HL-60 (cell line): ENCODE results near the gene POMP.

ENCODE experiments used
- DNase-seq, 2 experiments: peaks; one replicate each; pipeline ENCODE4 v3.0.0-alpha.2; 2010 to 2020; ENCODE audit warnings: low read depth in 1 of 2, low spot score in 1 of 2
- H3K27ac ChIP-seq: fragments of 250-450 bp; sonication (Bioruptor Pico); replicated peaks from 2 replicates; pipeline ENCODE4 v1.5.1; 2020; ENCODE audit warnings: mild to moderate bottlenecking, moderate library complexity
- H3K27me3 ChIP-seq: fragments of 250-450 bp; sonication (Bioruptor Pico); 2 replicates; pipeline ENCODE4 v1.5.1; 2021; ENCODE audit warnings: mild to moderate bottlenecking, moderate library complexity; ENCODE audit not compliant: insufficient read depth, poor library complexity, severe bottlenecking
- H3K4me3 ChIP-seq: replicated peaks from 2 replicates; pipeline ENCODE4 v1.5.1; 2011; ENCODE audit warnings: mild to moderate bottlenecking, control low read depth, low read length; ENCODE audit not compliant: insufficient read depth
- GABPA ChIP-seq: IDR thresholded peaks from 2 replicates; pipeline ENCODE4 v1.6.1; 2012; ENCODE audit warnings: low read depth
- POLR2AphosphoS5 ChIP-seq: IDR thresholded peaks from 2 replicates; pipeline ENCODE4 v1.6.1; 2012; ENCODE audit warnings: low read depth
- SPI1 ChIP-seq: IDR thresholded peaks from 2 replicates; pipeline ENCODE4 v1.6.1; 2012; ENCODE audit warnings: low read depth, mild to moderate bottlenecking, borderline replicate concordance
- TF ChIP-seq, protein P1 (sequence below): IDR thresholded peaks from one replicate; pipeline ENCODE4 v1.5.1; 2011; ENCODE audit warnings: low read length, control low read depth, inconsistent platforms; ENCODE audit not compliant: insufficient read depth
- TF ChIP-seq, protein P2 (sequence below): IDR thresholded peaks from 2 replicates; pipeline ENCODE4 v1.6.1; 2012; ENCODE audit warnings: low read depth; ENCODE audit not compliant: insufficient replicate concordance

Gene POMP

DNA sequence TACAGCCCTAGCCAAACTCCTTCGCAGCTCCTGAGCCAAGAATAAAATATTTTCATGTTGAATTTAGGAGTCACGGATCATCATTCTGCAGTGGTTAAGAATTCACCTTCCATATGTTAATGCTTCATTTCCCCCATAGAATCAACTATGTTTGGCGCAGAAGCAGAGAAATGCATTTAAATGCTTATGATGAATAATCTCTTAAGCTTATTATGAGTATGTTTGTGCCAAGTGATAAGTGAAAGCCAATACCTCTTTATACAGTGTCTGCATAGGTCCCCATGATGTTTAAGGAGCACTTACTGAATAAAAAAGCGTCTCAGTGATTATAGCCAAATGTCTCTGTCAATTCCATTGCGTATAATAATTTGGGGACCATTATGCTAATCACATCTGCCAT is 32.7 kb upstream of the POMP start:
- no peak overlapping the region for H3K4me3 ChIP-seq
- no peak for DNase-seq
- no peaks in the 10 kb centered on the region for H3K27me3 ChIP-seq
- TF ChIP-seq POLR2AphosphoS5: no peak
- TF ChIP-seq GABPA: no peak
- TF ChIP-seq, protein P1, sequence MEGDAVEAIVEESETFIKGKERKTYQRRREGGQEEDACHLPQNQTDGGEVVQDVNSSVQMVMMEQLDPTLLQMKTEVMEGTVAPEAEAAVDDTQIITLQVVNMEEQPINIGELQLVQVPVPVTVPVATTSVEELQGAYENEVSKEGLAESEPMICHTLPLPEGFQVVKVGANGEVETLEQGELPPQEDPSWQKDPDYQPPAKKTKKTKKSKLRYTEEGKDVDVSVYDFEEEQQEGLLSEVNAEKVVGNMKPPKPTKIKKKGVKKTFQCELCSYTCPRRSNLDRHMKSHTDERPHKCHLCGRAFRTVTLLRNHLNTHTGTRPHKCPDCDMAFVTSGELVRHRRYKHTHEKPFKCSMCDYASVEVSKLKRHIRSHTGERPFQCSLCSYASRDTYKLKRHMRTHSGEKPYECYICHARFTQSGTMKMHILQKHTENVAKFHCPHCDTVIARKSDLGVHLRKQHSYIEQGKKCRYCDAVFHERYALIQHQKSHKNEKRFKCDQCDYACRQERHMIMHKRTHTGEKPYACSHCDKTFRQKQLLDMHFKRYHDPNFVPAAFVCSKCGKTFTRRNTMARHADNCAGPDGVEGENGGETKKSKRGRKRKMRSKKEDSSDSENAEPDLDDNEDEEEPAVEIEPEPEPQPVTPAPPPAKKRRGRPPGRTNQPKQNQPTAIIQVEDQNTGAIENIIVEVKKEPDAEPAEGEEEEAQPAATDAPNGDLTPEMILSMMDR: no peak
- no peak for TF ChIP-seq SPI1
- H3K27ac ChIP-seq: no peak overlapping the region

DNA sequence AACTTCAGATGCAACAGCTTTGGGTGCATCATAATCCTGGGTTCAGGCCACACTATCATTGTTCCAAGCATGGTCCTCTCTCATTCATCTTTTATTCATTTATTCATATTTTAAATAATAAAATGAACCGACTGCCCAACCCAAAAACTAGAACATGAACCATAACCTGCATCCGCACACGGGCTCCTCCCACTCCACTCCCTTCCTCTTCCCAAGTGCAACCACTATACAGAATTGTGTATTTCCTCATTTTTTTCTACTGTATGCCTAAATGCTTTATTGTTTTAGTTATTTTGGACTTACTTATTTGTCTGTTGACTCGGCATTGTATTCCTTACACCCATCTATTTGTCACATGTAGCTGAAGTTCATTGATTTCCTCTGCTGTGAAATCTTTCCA is 30.7 kb upstream of the POMP start:
- Histone ChIP-seq H3K4me3 (no peak overlapping the region), H3K27me3 (no peaks in the 10 kb centered on the region), H3K27ac (no peak overlapping the region)
- DNase-seq: peak in 1 of 2 experiments; percentile 43
- no peak for TF ChIP-seq POLR2AphosphoS5
- TF ChIP-seq SPI1: peak; percentile 51; the same call in 1 of the 2 replicates
- TF ChIP-seq, protein P2, sequence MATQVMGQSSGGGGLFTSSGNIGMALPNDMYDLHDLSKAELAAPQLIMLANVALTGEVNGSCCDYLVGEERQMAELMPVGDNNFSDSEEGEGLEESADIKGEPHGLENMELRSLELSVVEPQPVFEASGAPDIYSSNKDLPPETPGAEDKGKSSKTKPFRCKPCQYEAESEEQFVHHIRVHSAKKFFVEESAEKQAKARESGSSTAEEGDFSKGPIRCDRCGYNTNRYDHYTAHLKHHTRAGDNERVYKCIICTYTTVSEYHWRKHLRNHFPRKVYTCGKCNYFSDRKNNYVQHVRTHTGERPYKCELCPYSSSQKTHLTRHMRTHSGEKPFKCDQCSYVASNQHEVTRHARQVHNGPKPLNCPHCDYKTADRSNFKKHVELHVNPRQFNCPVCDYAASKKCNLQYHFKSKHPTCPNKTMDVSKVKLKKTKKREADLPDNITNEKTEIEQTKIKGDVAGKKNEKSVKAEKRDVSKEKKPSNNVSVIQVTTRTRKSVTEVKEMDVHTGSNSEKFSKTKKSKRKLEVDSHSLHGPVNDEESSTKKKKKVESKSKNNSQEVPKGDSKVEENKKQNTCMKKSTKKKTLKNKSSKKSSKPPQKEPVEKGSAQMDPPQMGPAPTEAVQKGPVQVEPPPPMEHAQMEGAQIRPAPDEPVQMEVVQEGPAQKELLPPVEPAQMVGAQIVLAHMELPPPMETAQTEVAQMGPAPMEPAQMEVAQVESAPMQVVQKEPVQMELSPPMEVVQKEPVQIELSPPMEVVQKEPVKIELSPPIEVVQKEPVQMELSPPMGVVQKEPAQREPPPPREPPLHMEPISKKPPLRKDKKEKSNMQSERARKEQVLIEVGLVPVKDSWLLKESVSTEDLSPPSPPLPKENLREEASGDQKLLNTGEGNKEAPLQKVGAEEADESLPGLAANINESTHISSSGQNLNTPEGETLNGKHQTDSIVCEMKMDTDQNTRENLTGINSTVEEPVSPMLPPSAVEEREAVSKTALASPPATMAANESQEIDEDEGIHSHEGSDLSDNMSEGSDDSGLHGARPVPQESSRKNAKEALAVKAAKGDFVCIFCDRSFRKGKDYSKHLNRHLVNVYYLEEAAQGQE: no peak
- TF ChIP-seq GABPA: no peak
- TF ChIP-seq, protein P1: no peak

DNA sequence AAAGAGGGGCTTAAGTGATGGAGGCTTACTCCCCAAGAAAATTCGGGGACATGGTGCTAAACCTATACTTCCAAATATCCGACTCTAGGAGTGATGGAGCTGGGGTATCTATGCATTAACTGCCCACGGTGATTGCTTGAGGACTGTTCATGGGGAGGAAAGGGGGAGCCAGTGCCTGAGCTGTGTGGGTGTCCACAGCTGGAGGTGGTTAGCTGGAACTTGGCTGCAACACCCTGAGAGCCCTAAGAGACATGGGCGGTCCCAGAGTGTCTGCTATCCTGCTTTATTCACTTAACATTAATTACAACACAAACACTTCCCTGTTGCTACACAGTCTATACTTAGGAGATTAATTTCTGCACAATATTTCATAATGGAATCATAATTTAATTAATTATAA is 28.1 kb upstream of the POMP start:
- Histone ChIP-seq H3K27ac (no peak overlapping the region), H3K4me3 (no peak overlapping the region), H3K27me3 (peaks cover 3% of the 10 kb centered on the region)
- TF ChIP-seq SPI1: no peak
- TF ChIP-seq GABPA: no peak
- TF ChIP-seq POLR2AphosphoS5: no peak
- TF ChIP-seq, protein P2: no peak
- TF ChIP-seq, protein P1: no peak
- no peak for DNase-seq

DNA sequence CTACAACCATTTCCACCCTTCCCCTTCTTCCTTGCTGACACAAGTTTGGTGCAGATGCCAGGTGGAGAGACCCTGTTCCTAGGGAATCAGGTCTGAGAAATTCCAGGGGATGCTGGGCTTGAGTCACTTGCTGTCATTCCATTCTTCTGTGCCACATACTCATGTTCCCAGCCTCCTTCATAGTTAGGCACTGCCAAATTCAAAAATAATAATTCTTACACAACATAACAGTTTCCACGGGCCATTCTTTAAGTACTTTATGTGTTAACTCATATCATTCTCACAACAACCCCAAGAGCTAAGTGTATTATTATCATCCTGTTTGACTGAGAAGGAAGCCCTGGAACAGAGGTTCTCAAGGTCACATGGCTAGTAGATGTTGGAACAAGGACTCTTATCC is 27.1 kb upstream of the POMP start:
- H3K27me3 ChIP-seq: peaks cover 7% of the 10 kb centered on the region
- TF ChIP-seq, protein P1: no peak
- TF ChIP-seq, protein P2: no peak
- TF ChIP-seq POLR2AphosphoS5 (no peak), SPI1 (no peak), GABPA (no peak)
- no peak for DNase-seq
- H3K27ac ChIP-seq: no peak overlapping the region
- H3K4me3 ChIP-seq: no peak overlapping the region
